Fibroblast of the aortic adventitia (primary cell): ENCODE data around the gene FARP1. TPM values are rescaled to one million over a fixed set of nuclear protein-coding genes. Genes with fewer than 3 reads are reported as not detected.

Experiments
- DNase-seq: peaks from one replicate; pipeline ENCODE4 v3.0.0-alpha.2; 2010; ENCODE audit warnings: low read depth
- H3K4me3 ChIP-seq: 2 replicates; pipeline ENCODE4 v1.5.1; 2011; ENCODE audit warnings: low read depth, mild to moderate bottlenecking, control low read depth, low read length, moderate library complexity
- CTCF ChIP-seq: IDR thresholded peaks from 2 replicates; pipeline ENCODE4 v1.5.1; 2011; ENCODE audit warnings: mild to moderate bottlenecking, low read length, control low read depth, inconsistent platforms; ENCODE audit not compliant: insufficient read depth
- total RNA-seq: library from RNA; depleted of rRNA; stranded (reverse); fragments of >200 nt; gene quantifications from 2 replicates; pipeline ENCODE4 v1.2.3, GENCODE V29; 2012; ENCODE audit warnings: low replicate concordance

The FARP1 gene
- total RNA-seq, 1 donor: 16.2 TPM

- no peak for TF ChIP-seq CTCF
- H3K4me3 ChIP-seq: no peak overlapping the region
- peak; percentile 32 for DNase-seq
Observed at GRCh38 chr13:98405107-98405571, 262.2 kb downstream of the FARP1 start.

GRCh38 chr13:98405690-98406344, 262.9 kb downstream of the FARP1 start:
- no peak for DNase-seq
- no peak for TF ChIP-seq CTCF
- no peak overlapping the region for H3K4me3 ChIP-seq

- DNase-seq: no peak
- no peak overlapping the region for H3K4me3 ChIP-seq
- TF ChIP-seq CTCF: no peak
Observed at GRCh38 chr13:98406427-98406826, 263.5 kb downstream of the FARP1 start.

- H3K4me3 ChIP-seq: no peak overlapping the region
- no peak for TF ChIP-seq CTCF
- no peak for DNase-seq
Observed at GRCh38 chr13:98406971-98407370, 264.1 kb downstream of the FARP1 start.

GRCh38 chr13:98407575-98407974, 264.7 kb downstream of the FARP1 start:
- no peak for TF ChIP-seq CTCF
- DNase-seq: no peak
- H3K4me3 ChIP-seq: no peak overlapping the region

GRCh38 chr13:98409281-98409680, 266.4 kb downstream of the FARP1 start:
- no peak for DNase-seq
- H3K4me3 ChIP-seq: no peak overlapping the region
- no peak for TF ChIP-seq CTCF

GRCh38 chr13:98410612-98411011, 267.7 kb downstream of the FARP1 start:
- no peak overlapping the region for H3K4me3 ChIP-seq
- TF ChIP-seq CTCF: no peak
- no peak for DNase-seq
